Uterus (tissue), 2 donors: Measurements from ENCODE around the gene SLC7A4.

Source experiments
- POLR2A ChIP-seq, 2 donors: fragments of 450-650 bp; IDR thresholded peaks; one replicate each; pipeline ENCODE4 v1.6.1; 2016; ENCODE audit warnings: antibody characterized with exemption in 2 of 2, mild to moderate bottlenecking in 1 of 2, moderate library complexity in 1 of 2
- TF ChIP-seq, protein P1 (sequence below), 4 experiments: fragments of 200-600 bp in 2 of 4; fragments of 450-650 bp in 2 of 4; sonication (generic) in 2 of 4; IDR thresholded peaks; one replicate each; pipeline ENCODE4 v1.5.1; 2016 to 2019; ENCODE audit warnings: antibody characterized with exemption in 4 of 4, mild to moderate bottlenecking in 2 of 4, moderate library complexity in 1 of 4

- no peak for TF ChIP-seq POLR2A (IDR thresholded peaks at IDR 0.05)
- TF ChIP-seq, protein P1, sequence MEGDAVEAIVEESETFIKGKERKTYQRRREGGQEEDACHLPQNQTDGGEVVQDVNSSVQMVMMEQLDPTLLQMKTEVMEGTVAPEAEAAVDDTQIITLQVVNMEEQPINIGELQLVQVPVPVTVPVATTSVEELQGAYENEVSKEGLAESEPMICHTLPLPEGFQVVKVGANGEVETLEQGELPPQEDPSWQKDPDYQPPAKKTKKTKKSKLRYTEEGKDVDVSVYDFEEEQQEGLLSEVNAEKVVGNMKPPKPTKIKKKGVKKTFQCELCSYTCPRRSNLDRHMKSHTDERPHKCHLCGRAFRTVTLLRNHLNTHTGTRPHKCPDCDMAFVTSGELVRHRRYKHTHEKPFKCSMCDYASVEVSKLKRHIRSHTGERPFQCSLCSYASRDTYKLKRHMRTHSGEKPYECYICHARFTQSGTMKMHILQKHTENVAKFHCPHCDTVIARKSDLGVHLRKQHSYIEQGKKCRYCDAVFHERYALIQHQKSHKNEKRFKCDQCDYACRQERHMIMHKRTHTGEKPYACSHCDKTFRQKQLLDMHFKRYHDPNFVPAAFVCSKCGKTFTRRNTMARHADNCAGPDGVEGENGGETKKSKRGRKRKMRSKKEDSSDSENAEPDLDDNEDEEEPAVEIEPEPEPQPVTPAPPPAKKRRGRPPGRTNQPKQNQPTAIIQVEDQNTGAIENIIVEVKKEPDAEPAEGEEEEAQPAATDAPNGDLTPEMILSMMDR (IDR thresholded peaks at IDR 0.05): no peak
Observed at GRCh38 chr22:21031545-21032036, 770 bp downstream of the SLC7A4 start.
